Neural cell (in vitro differentiated cells): ENCODE results near the gene CTRB1. TPM values are rescaled to one million over a fixed set of nuclear protein-coding genes. Genes with fewer than 3 reads are reported as not detected.

ENCODE experiments used
- H2AFZ ChIP-seq: fragments of 200-600, 300-800 bp; sonication (generic), shearing (Covaris generic); 2 replicates; pipeline ENCODE4 v1.6.0; 2014; ENCODE audit warnings: low read depth, mild to moderate bottlenecking, antibody characterized with exemption, low read length, moderate library complexity
- H3F3A ChIP-seq: fragments of 200-600 bp; shearing (Covaris generic); 2 replicates; pipeline ENCODE4 v1.6.1; 2016; ENCODE audit warnings: mild to moderate bottlenecking, moderate library complexity, mixed read lengths, antibody characterized with exemption, low read length; ENCODE audit not compliant: insufficient read depth, poor library complexity, severe bottlenecking
- H3K27ac ChIP-seq: fragments of 200-600, 300-800 bp; sonication (generic), shearing (Covaris generic); 2 replicates; pipeline ENCODE4 v1.5.1; 2014; ENCODE audit warnings: mild to moderate bottlenecking, low read length, moderate library complexity
- H3K27me3 ChIP-seq: fragments of 300-800, 200-600 bp; sonication (generic), shearing (Covaris generic); 2 replicates; pipeline ENCODE4 v1.6.0; 2014; ENCODE audit warnings: mild to moderate bottlenecking, low read depth, low read length, moderate library complexity; ENCODE audit not compliant: insufficient read depth
- H3K36me3 ChIP-seq: fragments of 300-800, 200-600 bp; sonication (generic), shearing (Covaris generic); 2 replicates; pipeline ENCODE4 v1.5.1; 2014; ENCODE audit warnings: mild to moderate bottlenecking, antibody characterized with exemption, low read length, moderate library complexity; ENCODE audit not compliant: insufficient read depth
- H3K4me2 ChIP-seq: fragments of 300-800, 200-600 bp; sonication (generic), shearing (Covaris generic); 2 replicates; pipeline ENCODE4 v1.6.0; 2014; ENCODE audit warnings: mild to moderate bottlenecking, low read length
- H3K4me3 ChIP-seq: fragments of 300-800, 200-600 bp; sonication (generic), shearing (Covaris generic); 2 replicates; pipeline ENCODE4 v1.5.1; 2014; ENCODE audit warnings: mild to moderate bottlenecking, low read length, moderate library complexity
- H3K79me2 ChIP-seq: fragments of 200-600 bp; shearing (Covaris generic); replicated peaks from 2 replicates; pipeline ENCODE4 v1.6.0; 2014; ENCODE audit warnings: mild to moderate bottlenecking, low read length, moderate library complexity; ENCODE audit not compliant: insufficient read depth
- H3K9ac ChIP-seq: fragments of 300-800, 200-600 bp; sonication (generic), shearing (Covaris generic); 2 replicates; pipeline ENCODE4 v1.6.1; 2016; ENCODE audit warnings: mild to moderate bottlenecking, low read length, mixed read lengths
- H3K9me2 ChIP-seq: fragments of 200-600 bp; shearing (Covaris generic); 2 replicates; pipeline ENCODE4 v1.6.1; 2016; ENCODE audit warnings: mild to moderate bottlenecking, low read length, mixed read lengths; ENCODE audit not compliant: insufficient read depth
- H3K9me3 ChIP-seq: fragments of 200-600, 300-800 bp; sonication (generic), shearing (Covaris generic); 2 replicates; pipeline ENCODE4 v1.6.1; 2016; ENCODE audit warnings: mild to moderate bottlenecking, mixed run types, low read length, moderate library complexity, mixed read lengths
- H4K20me1 ChIP-seq: fragments of 200-600 bp; shearing (Covaris generic); 2 replicates; pipeline ENCODE4 v1.6.1; 2016; ENCODE audit warnings: mild to moderate bottlenecking, mixed run types; ENCODE audit not compliant: insufficient read depth
- EP300 ChIP-seq: fragments of 450-650 bp; conservative IDR thresholded peaks from 2 replicates; pipeline ENCODE4 v1.6.1; 2014; ENCODE audit warnings: antibody characterized with exemption, mild to moderate bottlenecking, moderate library complexity; ENCODE audit not compliant: poor library complexity, severe bottlenecking
- EZH2 ChIP-seq: fragments of 200-600, 300-800 bp; shearing (Covaris generic), sonication (generic); IDR thresholded peaks from 2 replicates; pipeline ENCODE4 v1.6.1; 2014; ENCODE audit warnings: antibody characterized with exemption, low read length, borderline replicate concordance, mild to moderate bottlenecking; ENCODE audit not compliant: insufficient read depth, poor library complexity, severe bottlenecking
- MXI1 ChIP-seq: fragments of 450-650 bp; conservative IDR thresholded peaks from 2 replicates; pipeline ENCODE4 v1.6.1; 2014; ENCODE audit warnings: antibody characterized with exemption, mild to moderate bottlenecking; ENCODE audit not compliant: poor library complexity, severe bottlenecking
- POLR2AphosphoS5 ChIP-seq: IDR thresholded peaks from 2 replicates; pipeline ENCODE4 v1.6.1; 2012
- RAD21 ChIP-seq: fragments of 450-650 bp; conservative IDR thresholded peaks from 2 replicates; pipeline ENCODE4 v1.6.1; 2014; ENCODE audit warnings: antibody characterized with exemption, mild to moderate bottlenecking, moderate library complexity
- REST ChIP-seq: IDR thresholded peaks from 2 replicates; pipeline ENCODE4 v1.6.1; 2012; ENCODE audit warnings: borderline replicate concordance
- SMC3 ChIP-seq: fragments of 450-650 bp; conservative IDR thresholded peaks from 2 replicates; pipeline ENCODE4 v1.6.1; 2014; ENCODE audit warnings: antibody characterized with exemption, mild to moderate bottlenecking, moderate library complexity; ENCODE audit not compliant: poor library complexity
- TAF1 ChIP-seq: IDR thresholded peaks from 2 replicates; pipeline ENCODE4 v1.6.1; 2012; ENCODE audit warnings: low read depth
- polyA plus RNA-seq: library from polyadenylated mRNA; depleted of rRNA; stranded (reverse); fragments of >200 nt; gene quantifications from 2 replicates; pipeline ENCODE4 v1.2.3, GENCODE V29; 2014
- TF ChIP-seq, protein P1 (sequence below): fragments of 450-650 bp; IDR thresholded peaks from 2 replicates; pipeline ENCODE4 v1.5.1; 2014; ENCODE audit warnings: antibody characterized with exemption, mild to moderate bottlenecking, moderate library complexity; ENCODE audit not compliant: poor library complexity, severe bottlenecking

CTRB1 gene
- polyA plus RNA-seq, 1 donor from 2014 or later, result not detected

- Histone ChIP-seq H2AFZ (no peak overlapping the region), H3K9me3 (no peaks in the 10 kb centered on the region), H3K79me2 (no peaks in the 10 kb centered on the region), H3K9ac (no peak overlapping the region), H3K4me2 (no peak overlapping the region), H3K27me3 (no peaks in the 10 kb centered on the region), H3K36me3 (no peaks in the 10 kb centered on the region), H3K27ac (no peak overlapping the region), H3K9me2 (no peaks in the 10 kb centered on the region), H4K20me1 (no peaks in the 10 kb centered on the region), H3K4me3 (no peak overlapping the region), H3F3A (no peaks in the 10 kb centered on the region)
- TF ChIP-seq, protein P1, sequence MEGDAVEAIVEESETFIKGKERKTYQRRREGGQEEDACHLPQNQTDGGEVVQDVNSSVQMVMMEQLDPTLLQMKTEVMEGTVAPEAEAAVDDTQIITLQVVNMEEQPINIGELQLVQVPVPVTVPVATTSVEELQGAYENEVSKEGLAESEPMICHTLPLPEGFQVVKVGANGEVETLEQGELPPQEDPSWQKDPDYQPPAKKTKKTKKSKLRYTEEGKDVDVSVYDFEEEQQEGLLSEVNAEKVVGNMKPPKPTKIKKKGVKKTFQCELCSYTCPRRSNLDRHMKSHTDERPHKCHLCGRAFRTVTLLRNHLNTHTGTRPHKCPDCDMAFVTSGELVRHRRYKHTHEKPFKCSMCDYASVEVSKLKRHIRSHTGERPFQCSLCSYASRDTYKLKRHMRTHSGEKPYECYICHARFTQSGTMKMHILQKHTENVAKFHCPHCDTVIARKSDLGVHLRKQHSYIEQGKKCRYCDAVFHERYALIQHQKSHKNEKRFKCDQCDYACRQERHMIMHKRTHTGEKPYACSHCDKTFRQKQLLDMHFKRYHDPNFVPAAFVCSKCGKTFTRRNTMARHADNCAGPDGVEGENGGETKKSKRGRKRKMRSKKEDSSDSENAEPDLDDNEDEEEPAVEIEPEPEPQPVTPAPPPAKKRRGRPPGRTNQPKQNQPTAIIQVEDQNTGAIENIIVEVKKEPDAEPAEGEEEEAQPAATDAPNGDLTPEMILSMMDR, result no peak
Observed at GRCh38 chr16:75234856-75235696, 16.3 kb downstream of the CTRB1 start.

- no peak overlapping the region for H3K9ac ChIP-seq
- no peak overlapping the region for H3K27ac ChIP-seq
Observed at GRCh38 chr16:75235721-75236193, 17.0 kb downstream of the CTRB1 start.

More at GRCh38 chr16:75235721-75236193, 17.0 kb downstream of the CTRB1 start:
- H4K20me1 ChIP-seq, result no peaks in the 10 kb centered on the region
- no peaks in the 10 kb centered on the region for H3K36me3 ChIP-seq
- no peak for TF ChIP-seq REST
- TF ChIP-seq EZH2, result no peak
- no peak for TF ChIP-seq TAF1
- no peak for TF ChIP-seq EP300
- no peak for TF ChIP-seq MXI1
- no peak for TF ChIP-seq POLR2AphosphoS5
- TF ChIP-seq, protein P1, result no peak
- TF ChIP-seq RAD21, result no peak
- no peak for TF ChIP-seq SMC3
- no peaks in the 10 kb centered on the region for H3K79me2 ChIP-seq
- no peaks in the 10 kb centered on the region for H3K27me3 ChIP-seq
- no peak overlapping the region for H2AFZ ChIP-seq
- H3K4me2 ChIP-seq, result no peak overlapping the region
- H3K4me3 ChIP-seq, result no peak overlapping the region
- H3K9me3 ChIP-seq, result no peaks in the 10 kb centered on the region
- no peaks in the 10 kb centered on the region for H3K9me2 ChIP-seq
- H3F3A ChIP-seq, result no peaks in the 10 kb centered on the region
